ENCODE measurements around the gene GRB10. TPM values are rescaled to one million over a fixed set of nuclear protein-coding genes. Genes with fewer than 3 reads are reported as not detected.

GRB10 gene
- total and polyA plus RNA-seq, 2 of the 8 experiments (the other 6 are each of a cell fraction or from before 2014, with no cell fraction given): 35.7 to 97.0 TPM

- Histone ChIP-seq H3K9ac (replicated peaks in 1 of 4; ENCODE audit: extremely low read depth in 1 of 4, low read depth in 3 of 4, low read length in 3 of 4) (no peak overlapping the region), H3K18ac (ENCODE audit: extremely low read depth, low read length) (no peak overlapping the region), H3K23me2 (ENCODE audit: low read depth, low read length) (no peaks in the 10 kb centered on the region), H3K56ac (replicated peaks; ENCODE audit: insufficient read length, low read depth, low read length) (no peak overlapping the region), H2BK5ac (ENCODE audit: low read depth, low read length) (no peak overlapping the region), H4K8ac (ENCODE audit: extremely low read depth, insufficient read depth, low read length) (no peak overlapping the region), H2AK5ac (ENCODE audit: low read depth, low read length) (no peak overlapping the region), H2BK20ac (ENCODE audit: low read length) (no peak overlapping the region), H2BK120ac (replicated peaks; ENCODE audit: low read depth, low read length) (no peak overlapping the region), H3K36me3 (ENCODE audit: control insufficient read depth in 2 of 4, insufficient read depth in 4 of 4, low read length in 3 of 4) (peaks cover 0 to 8% (median 6%) of the 10 kb centered on the region in 4 experiments; a peak in 4 of 8 replicates), H3K79me2 (ENCODE audit: control insufficient read depth in 1 of 2, insufficient read depth in 2 of 2, low read length in 2 of 2) (peaks cover 0 to 3% of the 10 kb centered on the region in 2 experiments; a peak in 1 of 4 replicates), H4K20me1 (replicated peaks in 1 of 2; ENCODE audit: control insufficient read depth in 1 of 2, insufficient read depth in 2 of 2, low read length in 2 of 2) (peaks cover 2% of the 10 kb centered on the region in 2 experiments), H3K9me3 (ENCODE audit: insufficient read depth in 2 of 2, low read depth in 1 of 2, low read length in 1 of 2) (no peaks in the 10 kb centered on the region), H3K79me1 (ENCODE audit: low read depth, low read length) (peaks cover 8% of the 10 kb centered on the region), H3K4ac (replicated peaks; ENCODE audit: insufficient read length, low read depth, low read length) (no peak overlapping the region), H3K27me3 (replicated peaks in 1 of 4; ENCODE audit: control insufficient read depth in 3 of 4, extremely low read depth in 1 of 4, insufficient read depth in 3 of 4, low read length in 3 of 4) (no peaks in the 10 kb centered on the region), H3K14ac (ENCODE audit: insufficient read length) (no peak overlapping the region), H3K4me2 (ENCODE audit: insufficient read depth in 1 of 2, low read depth in 2 of 2, low read length in 2 of 2) (no peak overlapping the region), H2AFZ (ENCODE audit: low read length) (no peak overlapping the region), H3K4me3 (ENCODE audit: extremely low read depth in 1 of 4, insufficient read depth in 2 of 4, low read depth in 3 of 4, low read length in 4 of 4) (no peak overlapping the region), H2BK12ac (ENCODE audit: low read depth, low read length) (no peak overlapping the region), H4K91ac (replicated peaks; ENCODE audit: insufficient read length, low read length) (no peak overlapping the region), H3K27ac (ENCODE audit: low read depth, low read length) (no peak overlapping the region), H2BK15ac (ENCODE audit: low read length) (no peak overlapping the region), H3K4me1 (replicated peaks in 1 of 4; ENCODE audit: control insufficient read depth in 3 of 4, insufficient read depth in 4 of 4, low read length in 3 of 4) (no peaks in the 10 kb centered on the region; a peak in 1 of 7 replicates), H4K5ac (ENCODE audit: insufficient read length, low read depth, low read length) (no peak overlapping the region), H3K23ac (ENCODE audit: insufficient read length) (no peak overlapping the region)
- FAIRE-seq: no peak
- ChIA-PET POLR2A (ENCODE audit: partially characterized antibody) (interaction anchor here (0.6 kb wide), 1 partner anchor 768 kb away, joined by 3 read pairs; no protein-coding TSS in a partner anchor), CTCF (ENCODE audit: partially characterized antibody) (interaction anchor here (0.9 to 1.5 kb wide), 6 partner anchors 12 to 483 kb away, joined by 3 to 5 read pairs (median 4); no protein-coding TSS in a partner anchor)
- DNase-seq (ENCODE audit: low read depth in 1 of 2, low spot score in 2 of 2): no peak
- WGBS, 2 experiments (ENCODE audit: extremely low coverage in 1 of 2, insufficient coverage in 1 of 2, insufficient read length in 1 of 2, insufficient replicate concordance in 2 of 2, low coverage in 1 of 2, low lambda C conversion rate in 2 of 2, missing lambda C conversion rate in 1 of 2): 91% methylated on average over 11 of the region's 11 CpGs; no CpG with 5 or more reads in 1 of the 2 experiments
- no peak for TF ChIP-seq BRCA1 (IDR thresholded peaks at IDR 0.05; ENCODE audit: low read depth, low read length)
These were observed 124.0 kb downstream of the GRB10 start for GRCh38 chr7:50658696-50659095.

All from H1 (cell line).